ENCODE measurements around the gene TENM4.
"Not testable (repeated sequence)": the region's sequence is repeated elsewhere in the genome, so short reads cannot be mapped to it uniquely, and the experiment has no call there.

The TENM4 gene

DNA sequence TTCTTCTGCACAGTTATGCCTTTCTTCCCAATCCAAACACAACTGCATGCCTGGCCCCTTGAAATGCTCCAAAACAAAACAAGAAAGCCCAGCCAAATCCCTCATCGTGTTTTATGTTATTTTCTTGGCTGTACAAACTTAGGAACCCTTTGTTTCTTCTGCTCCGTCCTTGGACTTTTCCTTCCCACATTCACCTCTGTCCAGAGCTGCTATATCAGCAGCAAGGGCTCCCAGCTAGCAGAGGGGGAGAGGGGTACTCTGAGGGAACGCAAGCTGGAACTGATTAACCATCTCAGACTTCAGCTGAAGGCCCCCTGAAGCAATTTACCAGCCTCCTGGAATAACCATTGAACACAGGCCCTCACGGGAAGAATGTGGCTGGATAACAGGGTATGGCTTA, 214.7 kb downstream of the TENM4 start:
- CTCF ChIA-PET: interaction anchor here (1.0 kb wide), 1 partner anchor 215 kb away, joined by 6 read pairs; the partner anchor contains the start of gene TENM4
- TF ChIP-seq, protein P1, sequence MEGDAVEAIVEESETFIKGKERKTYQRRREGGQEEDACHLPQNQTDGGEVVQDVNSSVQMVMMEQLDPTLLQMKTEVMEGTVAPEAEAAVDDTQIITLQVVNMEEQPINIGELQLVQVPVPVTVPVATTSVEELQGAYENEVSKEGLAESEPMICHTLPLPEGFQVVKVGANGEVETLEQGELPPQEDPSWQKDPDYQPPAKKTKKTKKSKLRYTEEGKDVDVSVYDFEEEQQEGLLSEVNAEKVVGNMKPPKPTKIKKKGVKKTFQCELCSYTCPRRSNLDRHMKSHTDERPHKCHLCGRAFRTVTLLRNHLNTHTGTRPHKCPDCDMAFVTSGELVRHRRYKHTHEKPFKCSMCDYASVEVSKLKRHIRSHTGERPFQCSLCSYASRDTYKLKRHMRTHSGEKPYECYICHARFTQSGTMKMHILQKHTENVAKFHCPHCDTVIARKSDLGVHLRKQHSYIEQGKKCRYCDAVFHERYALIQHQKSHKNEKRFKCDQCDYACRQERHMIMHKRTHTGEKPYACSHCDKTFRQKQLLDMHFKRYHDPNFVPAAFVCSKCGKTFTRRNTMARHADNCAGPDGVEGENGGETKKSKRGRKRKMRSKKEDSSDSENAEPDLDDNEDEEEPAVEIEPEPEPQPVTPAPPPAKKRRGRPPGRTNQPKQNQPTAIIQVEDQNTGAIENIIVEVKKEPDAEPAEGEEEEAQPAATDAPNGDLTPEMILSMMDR (IDR thresholded peaks at IDR 0.05; ENCODE audit: insufficient read depth, low read length, missing control alignments): no peak
- POLR2A ChIA-PET: no interaction called here
- no peak overlapping the region for H3K4me3 ChIP-seq (ENCODE audit: low read depth, low read length)
- no peak for DNase-seq (ENCODE audit: low read depth, low spot score)

DNA sequence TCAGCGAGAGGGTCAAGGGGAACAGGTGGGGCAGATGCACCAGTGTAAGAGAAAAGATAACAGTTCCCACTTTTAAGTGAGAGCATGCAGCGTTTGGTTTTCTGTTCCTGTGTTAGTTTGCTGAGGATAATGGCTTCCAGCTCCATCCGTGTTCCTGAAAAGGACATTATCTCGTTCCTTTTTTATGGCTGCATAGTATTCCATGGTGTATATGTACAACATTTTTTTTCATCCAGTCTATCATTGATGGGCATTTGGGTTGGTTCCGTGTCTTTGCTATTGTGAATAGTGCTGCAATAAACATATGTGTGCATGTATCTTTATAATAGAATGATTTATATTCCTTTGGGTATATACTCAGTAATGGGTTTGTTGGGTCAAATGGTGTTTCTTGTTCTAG, 218.7 kb downstream of the TENM4 start:
- DNase-seq (ENCODE audit: low read depth, low spot score); POLR2A ChIA-PET; H3K4me3 ChIP-seq (ENCODE audit: low read depth, low read length): not testable (repeated sequence)
- CTCF ChIA-PET: interaction anchor here (0.8 kb wide), 1 partner anchor 122 kb away, joined by 3 read pairs; no protein-coding TSS in a partner anchor

DNA sequence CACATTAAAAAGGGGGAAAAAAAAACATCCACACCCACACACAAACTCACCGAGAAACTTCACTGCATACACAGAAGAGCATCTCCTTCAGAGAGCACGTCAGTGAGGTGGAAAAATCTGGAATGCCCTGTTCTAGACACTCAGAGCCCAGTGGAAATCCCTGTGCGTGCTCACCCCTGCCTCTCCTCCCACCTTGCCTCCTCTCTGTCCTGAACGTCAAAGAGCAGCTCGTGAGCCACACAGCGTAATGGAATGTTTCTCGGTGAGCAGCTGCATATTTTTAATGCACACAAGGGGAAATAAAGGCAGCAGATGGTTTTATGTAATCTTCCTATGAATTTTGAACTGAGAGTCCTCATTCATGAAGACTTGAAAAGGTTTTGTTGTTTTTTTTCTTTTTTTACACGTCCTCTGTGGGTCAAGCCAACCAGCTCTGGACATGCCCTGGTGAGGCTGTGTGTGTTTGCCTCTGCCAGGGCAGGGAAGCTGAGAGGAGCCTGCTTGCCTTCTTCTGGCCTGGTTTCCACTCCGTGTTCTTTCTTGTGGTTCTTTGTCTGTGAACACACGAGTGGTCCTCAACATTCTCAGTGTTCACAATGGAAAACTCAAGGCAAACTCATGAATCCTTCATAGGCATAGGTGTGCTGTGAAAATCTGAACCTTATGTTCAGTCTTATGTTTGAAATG, 219.2 kb downstream of the TENM4 start:
- TF ChIP-seq, protein P1 (IDR thresholded peaks at IDR 0.05; ENCODE audit: insufficient read depth, low read length, missing control alignments): no peak
- POLR2A ChIA-PET: no interaction called here
- CTCF ChIA-PET: interaction anchor here (0.8 kb wide), 1 partner anchor 121 kb away, joined by 3 read pairs; no protein-coding TSS in a partner anchor
- DNase-seq (ENCODE audit: low read depth, low spot score): no peak
- no peak overlapping the region for H3K4me3 ChIP-seq (ENCODE audit: low read depth, low read length)

DNA sequence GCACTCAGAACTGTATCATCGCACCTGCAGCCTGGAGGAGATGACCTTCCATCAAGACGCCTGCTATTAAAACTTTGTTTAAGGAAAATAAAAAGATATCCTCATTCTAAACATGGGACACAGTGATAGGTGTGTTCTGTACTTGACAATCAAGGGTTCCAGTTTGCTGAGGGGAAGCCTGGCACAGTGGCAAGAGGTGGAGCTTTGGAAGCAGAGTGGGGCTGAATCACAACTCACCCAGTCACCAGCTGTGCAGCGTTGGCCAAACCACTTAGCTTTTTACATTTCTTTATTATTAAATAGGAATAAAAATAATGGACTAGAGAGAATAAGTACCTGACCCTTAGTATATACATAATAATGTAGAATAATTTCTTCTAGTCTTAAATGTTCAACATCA, 220.7 kb downstream of the TENM4 start:
- no peak for DNase-seq (ENCODE audit: low read depth, low spot score)
- ChIA-PET CTCF (interaction anchor here (0.6 kb wide), 1 partner anchor 936 kb away, joined by 3 read pairs; no protein-coding TSS in a partner anchor), POLR2A (no interaction called here)
- TF ChIP-seq, protein P1 (IDR thresholded peaks at IDR 0.05; ENCODE audit: insufficient read depth, low read length, missing control alignments): no peak
- no peak overlapping the region for H3K4me3 ChIP-seq (ENCODE audit: low read depth, low read length)

DNA sequence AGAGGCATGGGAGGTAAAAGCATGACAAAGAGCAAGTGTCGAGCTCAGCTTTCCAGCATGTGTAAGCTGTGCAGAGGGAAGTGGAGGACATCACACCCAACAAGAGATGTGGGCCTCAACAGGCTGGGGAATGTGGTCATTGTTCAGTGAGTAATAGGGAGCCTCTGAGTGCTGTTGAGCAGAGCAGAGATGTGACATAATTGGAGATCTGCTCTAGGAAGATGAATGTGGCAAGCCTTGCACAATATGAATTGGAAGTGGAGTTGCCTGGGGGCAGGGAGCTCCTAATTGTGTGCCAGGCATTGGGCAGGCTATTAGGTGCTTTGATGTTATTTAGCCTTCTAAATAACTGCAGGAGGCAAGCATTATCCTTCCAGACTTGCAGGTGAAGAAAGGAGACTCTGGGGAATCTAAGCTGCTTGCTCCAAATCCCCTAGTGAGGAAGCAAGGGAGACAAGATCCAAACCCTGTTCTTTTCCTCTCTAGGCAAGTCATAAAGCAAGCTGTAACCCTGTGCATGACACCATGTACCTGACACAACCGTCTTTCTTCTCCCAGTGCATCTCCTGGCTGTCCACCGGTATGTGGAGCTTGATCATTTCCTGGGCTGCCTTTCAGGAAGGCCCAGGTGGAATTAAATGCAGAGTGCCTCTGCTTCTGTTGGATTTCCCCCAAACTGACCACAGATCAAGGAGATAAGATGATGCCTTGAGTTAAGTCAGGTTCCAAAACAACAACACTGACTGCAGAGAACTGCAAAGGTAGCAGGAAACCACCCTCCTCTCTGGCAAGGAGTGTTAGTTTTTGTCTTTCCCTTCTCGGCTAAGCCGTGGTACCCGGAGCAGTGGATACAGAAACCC, 221.4 kb downstream of the TENM4 start:
- CTCF ChIA-PET: no interaction called here
- POLR2A ChIA-PET: no interaction called here
- DNase-seq (ENCODE audit: low read depth, low spot score): no peak
- no peak overlapping the region for H3K4me3 ChIP-seq (ENCODE audit: low read depth, low read length)
- TF ChIP-seq, protein P1 (IDR thresholded peaks at IDR 0.05; ENCODE audit: insufficient read depth, low read length, missing control alignments): no peak

DNA sequence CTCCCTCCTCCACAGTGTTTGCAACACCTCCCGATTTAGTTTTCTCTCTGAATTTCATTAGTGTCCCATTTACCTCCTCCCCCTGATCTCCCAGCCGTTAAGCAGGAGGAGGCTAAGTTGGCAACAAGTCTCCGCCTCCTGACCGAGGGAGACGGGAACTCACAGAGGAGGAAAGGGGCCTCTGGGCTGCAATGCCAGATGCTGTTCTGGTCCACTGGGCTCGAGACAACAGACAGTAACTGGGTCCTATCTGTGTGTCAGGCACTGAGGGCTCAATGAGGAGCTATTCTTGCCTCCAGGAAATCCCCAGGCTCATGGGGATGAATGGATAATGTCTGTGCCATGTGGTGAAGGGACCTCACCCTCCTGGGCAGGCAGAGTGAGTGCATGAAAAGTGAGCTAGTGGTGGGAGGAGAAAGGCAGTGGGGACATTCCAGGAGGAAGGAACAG, 228.1 kb downstream of the TENM4 start:
- TF ChIP-seq, protein P1 (IDR thresholded peaks at IDR 0.05; ENCODE audit: insufficient read depth, low read length, missing control alignments): no peak
- ChIA-PET POLR2A (no interaction called here), CTCF (interaction anchor here (2.6 kb wide), 1 partner anchor 567 kb away, joined by 8 read pairs; no protein-coding TSS in a partner anchor)
- DNase-seq (ENCODE audit: low read depth, low spot score): no peak
- H3K4me3 ChIP-seq (ENCODE audit: low read depth, low read length): no peak overlapping the region
